ENCODE measurements around the gene TNFAIP6. TPM values are rescaled to one million over a fixed set of nuclear protein-coding genes. Genes with fewer than 3 reads are reported as not detected.

The TNFAIP6 gene
- total RNA-seq, 1 experiment from 2014 or later = not detected

DNA sequence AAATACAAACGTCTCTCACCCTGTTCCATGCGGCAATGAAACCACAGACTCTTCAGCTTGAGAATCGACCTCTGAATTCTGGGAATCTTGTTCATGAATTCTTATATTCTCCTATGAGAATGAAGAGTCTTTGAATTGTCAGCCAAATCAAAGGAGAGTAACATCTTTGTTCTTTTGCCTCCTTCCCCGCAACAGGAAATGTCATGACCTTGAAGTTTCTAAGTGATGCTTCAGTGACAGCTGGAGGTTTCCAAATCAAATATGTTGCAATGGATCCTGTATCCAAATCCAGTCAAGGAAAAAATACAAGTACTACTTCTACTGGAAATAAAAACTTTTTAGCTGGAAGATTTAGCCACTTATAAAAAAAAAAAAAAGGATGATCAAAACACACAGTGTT lies 21.8 kb downstream of the TNFAIP6 start:
- Histone ChIP-seq H3K27me3 (ENCODE audit: insufficient read depth, low read length) (no peaks in the 10 kb centered on the region), H3K9me3 (ENCODE audit: control insufficient read depth in 1 of 2, insufficient read depth in 1 of 2, low read depth in 1 of 2, low read length in 2 of 2) (no peaks in the 10 kb centered on the region), H3K4me2 (ENCODE audit: low read length) (no peak overlapping the region), H3K36me3 (ENCODE audit: control insufficient read depth in 1 of 2, insufficient read depth in 2 of 2, low read length in 2 of 2) (no peaks in the 10 kb centered on the region), H3K4me1 (ENCODE audit: control insufficient read depth in 1 of 2, insufficient read depth in 2 of 2, low read length in 2 of 2) (no peaks in the 10 kb centered on the region), H3K9me2 (ENCODE audit: insufficient read depth) (no peaks in the 10 kb centered on the region), H3K27ac (ENCODE audit: low read depth, low read length) (no peak overlapping the region), H4K20me1 (ENCODE audit: insufficient read depth) (no peaks in the 10 kb centered on the region), H3K9ac (ENCODE audit: low read length) (no peak overlapping the region), H2AFZ (ENCODE audit: low read depth, low read length, poor library complexity, severe bottlenecking) (no peak overlapping the region), H3K79me2 (ENCODE audit: insufficient read depth, low read length) (no peaks in the 10 kb centered on the region), H3K4me3 (replicated peaks in 1 of 2; ENCODE audit: low read depth in 1 of 2, low read length in 2 of 2) (no peak overlapping the region)
- ChIA-PET CTCF (interaction anchor here (0.6 kb wide), 1 partner anchor 31 kb away, joined by 3 read pairs; no protein-coding TSS in a partner anchor), POLR2A (no interaction called here), RAD21 (ENCODE audit: low non-redundant PET in 1 of 2, low total read pairs in 2 of 2, uncharacterized antibody in 2 of 2, unreplicated experiment in 2 of 2) (no interaction called here)
- ATAC-seq (no peak), DNase-seq (ENCODE audit: low read depth, low spot score) (no peak)
- no TSS peak for BruUV-seq (replicated peaks)
- no peak for TF ChIP-seq MAX (IDR thresholded peaks at IDR 0.05)
- TF ChIP-seq CEBPB (IDR thresholded peaks at IDR 0.05; ENCODE audit: low read depth) = no peak
- no peak for TF ChIP-seq POLR2AphosphoS5 (IDR thresholded peaks at IDR 0.05; ENCODE audit: low read depth, low read length)
- TF ChIP-seq, protein P1, sequence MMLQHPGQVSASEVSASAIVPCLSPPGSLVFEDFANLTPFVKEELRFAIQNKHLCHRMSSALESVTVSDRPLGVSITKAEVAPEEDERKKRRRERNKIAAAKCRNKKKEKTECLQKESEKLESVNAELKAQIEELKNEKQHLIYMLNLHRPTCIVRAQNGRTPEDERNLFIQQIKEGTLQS (IDR thresholded peaks at IDR 0.05) = no peak
- TF ChIP-seq, protein P2, sequence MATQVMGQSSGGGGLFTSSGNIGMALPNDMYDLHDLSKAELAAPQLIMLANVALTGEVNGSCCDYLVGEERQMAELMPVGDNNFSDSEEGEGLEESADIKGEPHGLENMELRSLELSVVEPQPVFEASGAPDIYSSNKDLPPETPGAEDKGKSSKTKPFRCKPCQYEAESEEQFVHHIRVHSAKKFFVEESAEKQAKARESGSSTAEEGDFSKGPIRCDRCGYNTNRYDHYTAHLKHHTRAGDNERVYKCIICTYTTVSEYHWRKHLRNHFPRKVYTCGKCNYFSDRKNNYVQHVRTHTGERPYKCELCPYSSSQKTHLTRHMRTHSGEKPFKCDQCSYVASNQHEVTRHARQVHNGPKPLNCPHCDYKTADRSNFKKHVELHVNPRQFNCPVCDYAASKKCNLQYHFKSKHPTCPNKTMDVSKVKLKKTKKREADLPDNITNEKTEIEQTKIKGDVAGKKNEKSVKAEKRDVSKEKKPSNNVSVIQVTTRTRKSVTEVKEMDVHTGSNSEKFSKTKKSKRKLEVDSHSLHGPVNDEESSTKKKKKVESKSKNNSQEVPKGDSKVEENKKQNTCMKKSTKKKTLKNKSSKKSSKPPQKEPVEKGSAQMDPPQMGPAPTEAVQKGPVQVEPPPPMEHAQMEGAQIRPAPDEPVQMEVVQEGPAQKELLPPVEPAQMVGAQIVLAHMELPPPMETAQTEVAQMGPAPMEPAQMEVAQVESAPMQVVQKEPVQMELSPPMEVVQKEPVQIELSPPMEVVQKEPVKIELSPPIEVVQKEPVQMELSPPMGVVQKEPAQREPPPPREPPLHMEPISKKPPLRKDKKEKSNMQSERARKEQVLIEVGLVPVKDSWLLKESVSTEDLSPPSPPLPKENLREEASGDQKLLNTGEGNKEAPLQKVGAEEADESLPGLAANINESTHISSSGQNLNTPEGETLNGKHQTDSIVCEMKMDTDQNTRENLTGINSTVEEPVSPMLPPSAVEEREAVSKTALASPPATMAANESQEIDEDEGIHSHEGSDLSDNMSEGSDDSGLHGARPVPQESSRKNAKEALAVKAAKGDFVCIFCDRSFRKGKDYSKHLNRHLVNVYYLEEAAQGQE (IDR thresholded peaks at IDR 0.05; ENCODE audit: low read depth) = no peak
- TF ChIP-seq, protein P3, sequence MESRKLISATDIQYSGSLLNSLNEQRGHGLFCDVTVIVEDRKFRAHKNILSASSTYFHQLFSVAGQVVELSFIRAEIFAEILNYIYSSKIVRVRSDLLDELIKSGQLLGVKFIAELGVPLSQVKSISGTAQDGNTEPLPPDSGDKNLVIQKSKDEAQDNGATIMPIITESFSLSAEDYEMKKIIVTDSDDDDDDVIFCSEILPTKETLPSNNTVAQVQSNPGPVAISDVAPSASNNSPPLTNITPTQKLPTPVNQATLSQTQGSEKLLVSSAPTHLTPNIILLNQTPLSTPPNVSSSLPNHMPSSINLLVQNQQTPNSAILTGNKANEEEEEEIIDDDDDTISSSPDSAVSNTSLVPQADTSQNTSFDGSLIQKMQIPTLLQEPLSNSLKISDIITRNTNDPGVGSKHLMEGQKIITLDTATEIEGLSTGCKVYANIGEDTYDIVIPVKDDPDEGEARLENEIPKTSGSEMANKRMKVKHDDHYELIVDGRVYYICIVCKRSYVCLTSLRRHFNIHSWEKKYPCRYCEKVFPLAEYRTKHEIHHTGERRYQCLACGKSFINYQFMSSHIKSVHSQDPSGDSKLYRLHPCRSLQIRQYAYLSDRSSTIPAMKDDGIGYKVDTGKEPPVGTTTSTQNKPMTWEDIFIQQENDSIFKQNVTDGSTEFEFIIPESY (IDR thresholded peaks at IDR 0.05; ENCODE audit: extremely low read depth, insufficient replicate concordance, low read length) = no peak
- TF ChIP-seq SRF (IDR thresholded peaks at IDR 0.05; ENCODE audit: low read depth) = no peak
- no peak for TF ChIP-seq FOSL1 (IDR thresholded peaks at IDR 0.05; ENCODE audit: low read depth)
- intact Hi-C loops (cut with micrococcal nuclease) = no loop called here
